ENCODE measurements around the gene TATDN2. TPM values are rescaled to one million over a fixed set of nuclear protein-coding genes. Genes with fewer than 3 reads are reported as not detected.
"Not testable (repeated sequence)": the region's sequence is repeated elsewhere in the genome, so short reads cannot be mapped to it uniquely, and the experiment has no call there.

TATDN2 gene
- total and polyA plus RNA-seq, 10 donors, result 15.4 to 56.1 (median 36.0) TPM

DNA sequence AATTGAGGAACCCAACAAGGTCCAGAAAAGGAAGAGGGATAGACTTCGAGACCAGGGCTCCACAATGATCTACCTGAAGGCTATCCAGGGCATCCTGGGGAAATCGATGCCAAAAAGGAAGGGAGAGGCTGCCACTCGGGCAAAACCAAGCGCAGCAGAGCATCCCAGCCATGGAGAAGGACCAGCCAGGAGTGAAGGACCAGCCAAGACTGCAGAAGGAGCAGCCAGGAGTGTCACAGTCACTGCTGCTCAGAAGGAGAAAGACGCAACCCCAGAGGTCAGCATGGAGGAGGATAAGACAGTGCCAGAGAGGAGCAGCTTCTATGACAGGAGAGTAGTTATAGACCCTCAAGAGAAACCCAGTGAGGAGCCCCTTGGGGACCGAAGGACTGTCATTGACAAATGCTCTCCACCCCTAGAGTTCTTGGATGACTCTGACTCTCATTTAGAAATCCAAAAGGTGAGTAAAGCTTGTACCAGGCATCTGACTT lies 12.0 kb downstream of the TATDN2 start:
- no peaks in the 10 kb centered on the region for H3K9me3 ChIP-seq
- peaks cover 0 to 100% (median 48%) of the 10 kb centered on the region in 6 donors for H3K36me3 ChIP-seq
- H3K27ac ChIP-seq, result no peak overlapping the region
- intact Hi-C loops (cut with DNase I; ENCODE audit: low total_unique reads), result no loop called here
- DNase-seq, result peak; percentile 53
- H3K27me3 ChIP-seq (replicated peaks in 1 of 7), result no peaks in the 10 kb centered on the region
- no peak overlapping the region for H3K4me3 ChIP-seq
- 81 to 93% (median 86%) methylated on average over 6 of the region's 6 CpGs for WGBS, 5 donors
- TF ChIP-seq, protein P1, sequence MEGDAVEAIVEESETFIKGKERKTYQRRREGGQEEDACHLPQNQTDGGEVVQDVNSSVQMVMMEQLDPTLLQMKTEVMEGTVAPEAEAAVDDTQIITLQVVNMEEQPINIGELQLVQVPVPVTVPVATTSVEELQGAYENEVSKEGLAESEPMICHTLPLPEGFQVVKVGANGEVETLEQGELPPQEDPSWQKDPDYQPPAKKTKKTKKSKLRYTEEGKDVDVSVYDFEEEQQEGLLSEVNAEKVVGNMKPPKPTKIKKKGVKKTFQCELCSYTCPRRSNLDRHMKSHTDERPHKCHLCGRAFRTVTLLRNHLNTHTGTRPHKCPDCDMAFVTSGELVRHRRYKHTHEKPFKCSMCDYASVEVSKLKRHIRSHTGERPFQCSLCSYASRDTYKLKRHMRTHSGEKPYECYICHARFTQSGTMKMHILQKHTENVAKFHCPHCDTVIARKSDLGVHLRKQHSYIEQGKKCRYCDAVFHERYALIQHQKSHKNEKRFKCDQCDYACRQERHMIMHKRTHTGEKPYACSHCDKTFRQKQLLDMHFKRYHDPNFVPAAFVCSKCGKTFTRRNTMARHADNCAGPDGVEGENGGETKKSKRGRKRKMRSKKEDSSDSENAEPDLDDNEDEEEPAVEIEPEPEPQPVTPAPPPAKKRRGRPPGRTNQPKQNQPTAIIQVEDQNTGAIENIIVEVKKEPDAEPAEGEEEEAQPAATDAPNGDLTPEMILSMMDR (IDR thresholded peaks at IDR 0.05 in 8 of 11, conservative IDR thresholded peaks at IDR 0.05 in 3 of 11), result no peak
- TF ChIP-seq POLR2AphosphoS5 (IDR thresholded peaks at IDR 0.05) (no peak), POLR2A (IDR thresholded peaks at IDR 0.05) (no peak)
- peaks cover 6 to 86% (median 35%) of the 10 kb centered on the region in 6 donors for H3K4me1 ChIP-seq

DNA sequence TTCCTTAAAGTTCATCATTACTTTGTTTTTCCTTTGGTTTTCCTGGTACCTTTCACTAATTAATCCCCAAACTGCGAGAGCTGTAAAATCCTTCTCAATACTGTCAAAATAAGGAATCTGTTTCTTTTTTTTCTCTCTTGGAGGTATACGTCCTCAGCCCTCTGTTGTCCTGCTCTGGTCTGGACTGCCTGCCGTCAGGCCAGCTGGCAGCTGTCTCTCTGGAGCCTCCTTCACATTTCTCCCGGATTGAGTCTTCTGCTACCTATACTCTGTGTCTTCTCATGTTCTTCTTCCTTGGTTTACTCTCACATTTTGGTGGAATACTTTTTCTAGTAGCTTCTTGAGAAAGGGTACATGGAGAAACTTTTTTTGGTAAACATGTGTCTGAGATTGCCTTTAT lies 13.8 kb downstream of the TATDN2 start:
- H3K4me1 ChIP-seq, result peaks cover 6 to 91% (median 38%) of the 10 kb centered on the region in 6 donors
- H3K27me3 ChIP-seq (replicated peaks in 1 of 7), result no peaks in the 10 kb centered on the region
- H3K4me3 ChIP-seq, result no peak overlapping the region
- peaks cover 0 to 100% (median 46%) of the 10 kb centered on the region in 6 donors for H3K36me3 ChIP-seq
- 78 to 87% (median 83%) methylated on average over 4 of the region's 4 CpGs for WGBS, 5 donors
- intact Hi-C loops (cut with DNase I; ENCODE audit: low total_unique reads), result no loop called here
- TF ChIP-seq, protein P1 (IDR thresholded peaks at IDR 0.05 in 8 of 11, conservative IDR thresholded peaks at IDR 0.05 in 3 of 11), result no peak
- TF ChIP-seq POLR2A (IDR thresholded peaks at IDR 0.05), result no peak
- TF ChIP-seq POLR2AphosphoS5 (IDR thresholded peaks at IDR 0.05), result no peak
- no peak overlapping the region for H3K27ac ChIP-seq
- H3K9me3 ChIP-seq, result no peaks in the 10 kb centered on the region
- peak; percentile 11 for DNase-seq

DNA sequence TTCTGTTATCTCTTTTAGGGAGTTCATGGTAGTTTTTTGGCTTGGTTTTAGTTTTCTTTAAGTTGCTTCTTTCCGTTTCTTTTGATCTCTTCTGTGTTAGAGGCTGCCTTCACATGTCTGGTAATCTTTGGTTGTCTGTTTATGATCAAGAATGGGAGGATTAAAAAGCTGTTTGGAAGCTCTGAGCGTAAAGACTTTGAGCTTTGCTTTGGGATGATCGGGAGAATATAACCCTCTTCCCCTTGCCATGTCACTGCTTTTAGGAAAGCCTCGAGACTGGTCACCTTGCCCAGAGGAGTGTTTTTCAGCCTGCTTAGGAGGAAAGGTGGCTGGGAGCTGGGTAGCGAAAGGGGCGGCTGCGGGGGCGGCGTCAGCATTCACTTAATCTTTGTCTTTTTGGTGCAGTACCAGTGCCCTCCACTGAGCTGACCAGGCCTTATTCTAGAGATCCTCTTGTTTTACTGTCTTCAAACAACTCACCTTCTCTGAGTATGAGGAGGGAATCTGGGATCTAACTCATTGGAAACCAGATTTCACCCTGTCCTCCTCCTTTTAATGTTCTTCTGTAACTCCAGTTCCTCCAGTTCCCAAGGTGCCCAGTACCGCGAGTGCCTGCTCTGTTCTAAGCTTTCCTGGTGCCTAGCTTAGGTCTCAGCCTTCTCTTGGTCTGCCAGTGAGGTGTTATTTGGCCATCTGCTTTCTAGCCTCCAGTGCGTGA lies 15.5 kb downstream of the TATDN2 start:
- H3K27me3 ChIP-seq (replicated peaks in 1 of 7), result no peaks in the 10 kb centered on the region
- intact Hi-C loops (cut with DNase I; ENCODE audit: low total_unique reads), result no loop called here
- peak overlapping the region in 1 of 8 donors; percentile 24 for H3K4me3 ChIP-seq
- peaks cover 6 to 97% (median 48%) of the 10 kb centered on the region in 6 donors for H3K4me1 ChIP-seq
- WGBS, 5 donors, result 62 to 73% (median 68%) methylated on average over 12 of the region's 12 CpGs
- peak overlapping the region in 6 of 8 donors; percentile 3 to 62 (median 28) for H3K27ac ChIP-seq
- H3K36me3 ChIP-seq, result peaks cover 0 to 99% (median 47%) of the 10 kb centered on the region in 6 donors
- peak; percentile 68 for DNase-seq
- H3K9me3 ChIP-seq, result no peaks in the 10 kb centered on the region
- no peak for TF ChIP-seq POLR2AphosphoS5 (IDR thresholded peaks at IDR 0.05)
- TF ChIP-seq, protein P1 (IDR thresholded peaks at IDR 0.05 in 8 of 11, conservative IDR thresholded peaks at IDR 0.05 in 3 of 11), result peak in 9 of 11 experiments; percentile 11 to 64 (median 40)
- no peak for TF ChIP-seq POLR2A (IDR thresholded peaks at IDR 0.05)

DNA sequence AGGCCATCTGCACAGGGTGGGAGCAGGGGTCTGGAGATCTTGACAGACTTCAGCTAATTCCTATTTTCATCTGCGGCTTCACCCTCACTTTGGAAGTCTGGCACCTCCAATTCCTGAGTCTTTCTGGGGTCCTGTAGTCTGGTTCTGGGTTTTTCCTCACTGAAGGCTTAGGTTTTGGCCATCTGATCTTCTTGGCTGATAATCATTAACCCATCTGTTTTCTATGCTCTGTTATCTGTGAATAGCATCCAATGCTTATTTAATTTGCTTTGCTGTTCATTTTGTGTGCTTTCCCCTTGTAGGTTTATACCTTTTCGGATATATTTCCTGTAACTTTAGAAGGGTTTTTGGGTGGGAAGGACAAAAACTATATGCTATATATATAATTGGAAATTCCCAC lies 17.6 kb downstream of the TATDN2 start:
- no peaks in the 10 kb centered on the region for H3K27me3 ChIP-seq (replicated peaks in 1 of 7)
- H3K9me3 ChIP-seq, result no peaks in the 10 kb centered on the region
- 93 to 97% (median 95%) methylated on average over 2 of the region's 2 CpGs for WGBS, 5 donors
- H3K4me3 ChIP-seq, result no peak overlapping the region
- intact Hi-C loops (cut with DNase I; ENCODE audit: low total_unique reads), result no loop called here
- H3K27ac ChIP-seq, result no peak overlapping the region
- peak; percentile 16 for DNase-seq
- peaks cover 6 to 94% (median 43%) of the 10 kb centered on the region in 6 donors for H3K4me1 ChIP-seq
- no peak for TF ChIP-seq POLR2AphosphoS5 (IDR thresholded peaks at IDR 0.05)
- TF ChIP-seq, protein P1 (IDR thresholded peaks at IDR 0.05 in 8 of 11, conservative IDR thresholded peaks at IDR 0.05 in 3 of 11), result no peak
- no peak for TF ChIP-seq POLR2A (IDR thresholded peaks at IDR 0.05)
- H3K36me3 ChIP-seq, result peaks cover 0 to 99% (median 48%) of the 10 kb centered on the region in 6 donors

DNA sequence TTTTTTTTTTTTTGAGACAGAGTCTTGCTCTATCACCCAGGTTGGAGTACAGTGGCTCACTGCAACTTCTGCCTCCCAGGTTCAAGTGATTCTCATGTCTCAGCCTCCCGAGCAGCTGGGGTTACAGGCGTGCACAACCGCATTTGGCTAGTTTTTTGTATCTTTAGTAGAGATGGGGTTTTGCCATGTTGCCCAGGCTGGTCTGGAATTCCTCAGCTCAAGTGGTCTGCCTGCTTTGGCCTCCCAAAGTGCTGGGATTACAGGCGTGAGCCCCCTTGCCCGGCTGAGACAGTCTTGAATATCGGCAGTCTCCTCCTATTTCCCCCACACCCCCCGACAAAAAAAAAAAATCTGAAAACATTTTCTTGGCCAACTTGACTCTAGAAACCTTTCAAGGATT lies 18.7 kb downstream of the TATDN2 start:
- H3K4me3 ChIP-seq; H3K9me3 ChIP-seq; intact Hi-C loops (cut with DNase I; ENCODE audit: low total_unique reads); H3K27ac ChIP-seq; H3K27me3 ChIP-seq (replicated peaks in 1 of 7): not testable (repeated sequence)
- peak; percentile 34 for DNase-seq
- peaks cover 0 to 99% (median 49%) of the 10 kb centered on the region in 6 donors for H3K36me3 ChIP-seq
- peaks cover 6 to 93% (median 44%) of the 10 kb centered on the region in 6 donors for H3K4me1 ChIP-seq
- WGBS, 5 donors, result 87 to 92% (median 89%) methylated on average over 7 of the region's 7 CpGs

Data from spleen (tissue), 11 donors.